Endometrial microvascular endothelial cells (primary cell): Measurements from ENCODE around the gene TTC39A. TPM values are rescaled to one million over a fixed set of nuclear protein-coding genes. Genes with fewer than 3 reads are reported as not detected.

Experiments used
- in situ Hi-C: cut with HindIII; loops from 2 replicates; pipeline ENCODE4 v1.10.0; 2017; ENCODE audit warnings: low sequenced_read_pairs, low pct_unique_long_range_greater_than_20kb; ENCODE audit errors: inconsistent ontology term
- total RNA-seq: library from RNA; depleted of rRNA; stranded (reverse); fragments of >200 nt; gene quantifications from one replicate; pipeline ENCODE4 v1.2.3, GENCODE V29; 2015; ENCODE audit errors: inconsistent ontology term

The TTC39A gene
- total RNA-seq, 1 donor from 2014 or later = 1.6 TPM

- in situ Hi-C loops = no loop called here
Observed at GRCh38 chr1:51321924-51322280, 8.5 kb downstream of the TTC39A start.

- in situ Hi-C loops = no loop called here
Observed at GRCh38 chr1:51320967-51321923, 9.1 kb downstream of the TTC39A start.

- in situ Hi-C loops = no loop called here
Observed at GRCh38 chr1:51317798-51318197, 12.6 kb downstream of the TTC39A start.

GRCh38 chr1:51316846-51317120 is 13.6 kb downstream of the TTC39A start:
- in situ Hi-C loops = no loop called here

- in situ Hi-C loops = no loop called here
Observed at GRCh38 chr1:51316113-51316845, 14.1 kb downstream of the TTC39A start.

GRCh38 chr1:51314974-51315373 is 15.4 kb downstream of the TTC39A start:
- in situ Hi-C loops = no loop called here

GRCh38 chr1:51313961-51314777 is 16.2 kb downstream of the TTC39A start:
- in situ Hi-C loops = no loop called here

- in situ Hi-C loops = no loop called here
Observed at GRCh38 chr1:51313268-51313852, 17.0 kb downstream of the TTC39A start.

GRCh38 chr1:51312718-51313117 is 17.6 kb downstream of the TTC39A start:
- in situ Hi-C loops = no loop called here

- in situ Hi-C loops = no loop called here
Observed at GRCh38 chr1:51311826-51312225, 18.5 kb downstream of the TTC39A start.

GRCh38 chr1:51310871-51311613 is 19.3 kb downstream of the TTC39A start:
- in situ Hi-C loops = no loop called here

- in situ Hi-C loops = no loop called here
Observed at GRCh38 chr1:51309291-51309690, 21.1 kb downstream of the TTC39A start.

- in situ Hi-C loops = no loop called here
Observed at GRCh38 chr1:51308636-51309035, 21.7 kb downstream of the TTC39A start.

GRCh38 chr1:51306950-51307349 is 23.4 kb downstream of the TTC39A start:
- in situ Hi-C loops = no loop called here

- in situ Hi-C loops = no loop called here
Observed at GRCh38 chr1:51305371-51305823, 25.0 kb downstream of the TTC39A start.

- in situ Hi-C loops = no loop called here
Observed at GRCh38 chr1:51304360-51304759, 26.0 kb downstream of the TTC39A start.

- in situ Hi-C loops = no loop called here
Observed at GRCh38 chr1:51303751-51304251, 26.6 kb downstream of the TTC39A start.

- in situ Hi-C loops = no loop called here
Observed at GRCh38 chr1:51303315-51303714, 27.0 kb downstream of the TTC39A start.
